Loucy (cell line): ENCODE measurements around the gene AMPH.

Experiments used
- H2AFZ ChIP-seq: fragments of 200-600 bp; sonication (generic); 2 replicates; pipeline ENCODE4 v1.6.0; 2016; ENCODE audit warnings: antibody characterized with exemption, mild to moderate bottlenecking, low read length, moderate library complexity
- H3F3A ChIP-seq: fragments of 200-600 bp; 2 replicates; pipeline ENCODE4 v1.6.0; 2016; ENCODE audit warnings: antibody characterized with exemption, low read depth, mild to moderate bottlenecking
- H3K27me3 ChIP-seq: fragments of 200-600 bp; sonication (generic); 2 replicates; pipeline ENCODE4 v1.6.1; 2014; ENCODE audit warnings: low read length, mild to moderate bottlenecking; ENCODE audit not compliant: insufficient read depth, poor library complexity, severe bottlenecking
- H3K36me3 ChIP-seq: fragments of 200-600 bp; sonication (generic); 2 replicates; pipeline ENCODE4 v1.6.1; 2016; ENCODE audit warnings: low read length; ENCODE audit not compliant: insufficient read depth
- H3K4me1 ChIP-seq: fragments of 200-600 bp; sonication (generic); 2 replicates; pipeline ENCODE4 v1.5.1; 2014; ENCODE audit warnings: low read length, mild to moderate bottlenecking; ENCODE audit not compliant: insufficient read depth, poor library complexity, severe bottlenecking
- H3K4me2 ChIP-seq: fragments of 200-600 bp; sonication (generic); 2 replicates; pipeline ENCODE4 v1.6.0; 2014; ENCODE audit warnings: antibody characterized with exemption, low read length, low read depth, mild to moderate bottlenecking; ENCODE audit not compliant: poor library complexity, severe bottlenecking
- H3K4me3 ChIP-seq: fragments of 200-600 bp; sonication (generic); 2 replicates; pipeline ENCODE4 v1.5.1; 2014; ENCODE audit warnings: low read length, mild to moderate bottlenecking, mixed read lengths; ENCODE audit not compliant: poor library complexity, severe bottlenecking
- H3K79me2 ChIP-seq: fragments of 200-600 bp; sonication (generic); 2 replicates; pipeline ENCODE4 v1.6.1; 2014; ENCODE audit warnings: low read length; ENCODE audit not compliant: insufficient read depth
- H3K9ac ChIP-seq: fragments of 200-600 bp; sonication (generic); 2 replicates; pipeline ENCODE4 v1.6.0; 2014; ENCODE audit warnings: mild to moderate bottlenecking, low read depth, low read length, moderate library complexity; ENCODE audit not compliant: poor library complexity, severe bottlenecking
- H3K9me2 ChIP-seq: fragments of 200-600 bp; sonication (generic); replicated peaks from 2 replicates; pipeline ENCODE4 v1.6.1; 2016; ENCODE audit warnings: low read depth, low read length, mixed read lengths
- H3K9me3 ChIP-seq: fragments of 200-600 bp; sonication (generic); 2 replicates; pipeline ENCODE4 v1.6.1; 2014; ENCODE audit warnings: mild to moderate bottlenecking, antibody characterized with exemption, low read length, low read depth; ENCODE audit not compliant: insufficient read depth
- H4K20me1 ChIP-seq: fragments of 200-600 bp; sonication (generic); 2 replicates; pipeline ENCODE4 v1.6.0; 2014; ENCODE audit warnings: antibody characterized with exemption, low read length, mild to moderate bottlenecking; ENCODE audit not compliant: insufficient read depth, poor library complexity, severe bottlenecking
- EZH2phosphoT487 ChIP-seq: fragments of 200-600 bp; IDR thresholded peaks from 2 replicates; pipeline ENCODE4 v1.6.1; 2018; ENCODE audit warnings: antibody characterized with exemption, mild to moderate bottlenecking, moderate library complexity, borderline replicate concordance
- TF ChIP-seq, protein P1 (sequence below): fragments of 200-600 bp; sonication (generic); conservative IDR thresholded peaks from 2 replicates; pipeline ENCODE4 v1.5.1; 2014; ENCODE audit warnings: mild to moderate bottlenecking, antibody characterized with exemption, low read length

AMPH gene

DNA sequence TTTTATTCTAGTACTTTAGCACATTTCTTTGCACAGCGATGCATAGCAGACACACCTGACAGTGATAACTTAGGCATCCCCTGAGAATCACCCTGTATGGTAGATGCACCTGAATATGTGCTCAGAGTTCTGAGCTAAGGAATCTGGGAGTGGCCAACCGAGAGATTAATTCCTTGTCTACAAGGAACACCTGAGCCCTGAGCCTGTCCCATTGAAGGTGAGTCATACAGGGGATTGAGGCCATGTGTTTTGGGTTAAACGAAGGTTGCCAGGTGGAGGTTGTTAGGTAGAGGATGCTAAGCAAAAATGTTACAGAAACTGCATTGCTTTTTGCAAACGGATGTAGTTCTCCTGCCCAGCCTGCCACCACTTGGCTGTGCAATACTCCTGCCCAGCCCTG is 128.9 kb downstream of the AMPH start:
- TF ChIP-seq, protein P1, sequence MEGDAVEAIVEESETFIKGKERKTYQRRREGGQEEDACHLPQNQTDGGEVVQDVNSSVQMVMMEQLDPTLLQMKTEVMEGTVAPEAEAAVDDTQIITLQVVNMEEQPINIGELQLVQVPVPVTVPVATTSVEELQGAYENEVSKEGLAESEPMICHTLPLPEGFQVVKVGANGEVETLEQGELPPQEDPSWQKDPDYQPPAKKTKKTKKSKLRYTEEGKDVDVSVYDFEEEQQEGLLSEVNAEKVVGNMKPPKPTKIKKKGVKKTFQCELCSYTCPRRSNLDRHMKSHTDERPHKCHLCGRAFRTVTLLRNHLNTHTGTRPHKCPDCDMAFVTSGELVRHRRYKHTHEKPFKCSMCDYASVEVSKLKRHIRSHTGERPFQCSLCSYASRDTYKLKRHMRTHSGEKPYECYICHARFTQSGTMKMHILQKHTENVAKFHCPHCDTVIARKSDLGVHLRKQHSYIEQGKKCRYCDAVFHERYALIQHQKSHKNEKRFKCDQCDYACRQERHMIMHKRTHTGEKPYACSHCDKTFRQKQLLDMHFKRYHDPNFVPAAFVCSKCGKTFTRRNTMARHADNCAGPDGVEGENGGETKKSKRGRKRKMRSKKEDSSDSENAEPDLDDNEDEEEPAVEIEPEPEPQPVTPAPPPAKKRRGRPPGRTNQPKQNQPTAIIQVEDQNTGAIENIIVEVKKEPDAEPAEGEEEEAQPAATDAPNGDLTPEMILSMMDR, result no peak
- no peak for TF ChIP-seq EZH2phosphoT487
- Histone ChIP-seq H3K9me2 (no peaks in the 10 kb centered on the region), H2AFZ (no peak overlapping the region), H3K36me3 (no peaks in the 10 kb centered on the region), H3K79me2 (no peaks in the 10 kb centered on the region), H3K9ac (no peak overlapping the region), H3K4me1 (no peaks in the 10 kb centered on the region), H3F3A (no peaks in the 10 kb centered on the region), H3K27me3 (no peaks in the 10 kb centered on the region), H3K4me2 (no peak overlapping the region), H3K9me3 (no peaks in the 10 kb centered on the region), H3K4me3 (no peak overlapping the region), H4K20me1 (no peaks in the 10 kb centered on the region)

DNA sequence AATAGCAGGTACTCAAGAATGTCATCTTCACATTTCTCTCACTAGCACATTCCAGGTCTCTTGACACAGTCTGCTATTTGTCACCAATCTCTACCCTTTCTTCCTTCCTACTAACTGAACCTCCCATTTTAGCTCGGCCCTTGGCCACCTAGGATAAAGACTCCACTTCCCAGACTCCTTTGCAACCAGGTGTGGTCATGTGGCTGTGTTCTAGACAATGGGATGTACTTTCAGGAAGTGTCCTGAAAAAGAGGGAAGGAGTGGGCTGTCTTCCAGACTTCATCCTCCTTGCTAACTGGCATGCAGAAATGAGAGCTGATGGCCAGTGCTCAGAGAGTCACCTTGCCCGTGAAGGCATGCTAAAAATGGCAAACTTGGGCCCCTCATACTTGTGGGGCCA is 139.2 kb downstream of the AMPH start:
- Histone ChIP-seq H4K20me1 (no peaks in the 10 kb centered on the region), H3K9me2 (no peaks in the 10 kb centered on the region)

DNA sequence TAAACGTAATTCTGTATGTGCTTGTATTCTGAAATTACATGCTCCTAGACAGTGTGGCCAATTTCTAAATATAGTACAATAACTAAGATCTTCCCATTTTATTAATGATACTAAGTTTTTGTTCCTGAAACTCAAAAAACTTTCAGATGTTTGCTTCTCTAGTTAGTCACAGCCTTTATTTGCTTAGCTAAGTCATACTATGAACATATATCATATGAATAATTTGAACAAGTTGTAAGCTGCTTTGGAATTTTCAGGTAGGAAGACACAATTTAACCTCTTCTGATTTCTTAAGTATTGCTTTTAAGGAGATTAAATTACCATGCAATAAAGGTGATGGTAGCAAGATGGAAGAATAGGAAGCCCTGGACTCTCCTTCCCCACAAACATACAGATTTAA is 148.7 kb downstream of the AMPH start:
- no peaks in the 10 kb centered on the region for H3F3A ChIP-seq
- H3K79me2 ChIP-seq, result no peaks in the 10 kb centered on the region
- H3K9me2 ChIP-seq, result no peaks in the 10 kb centered on the region
- TF ChIP-seq, protein P1, result no peak
- TF ChIP-seq EZH2phosphoT487, result no peak
- H3K4me1 ChIP-seq, result no peaks in the 10 kb centered on the region
- H3K4me3 ChIP-seq, result no peak overlapping the region
- no peak overlapping the region for H3K9ac ChIP-seq
- no peak overlapping the region for H2AFZ ChIP-seq
- no peaks in the 10 kb centered on the region for H3K36me3 ChIP-seq
- no peaks in the 10 kb centered on the region for H3K27me3 ChIP-seq
- no peaks in the 10 kb centered on the region for H4K20me1 ChIP-seq
- no peaks in the 10 kb centered on the region for H3K9me3 ChIP-seq
- no peak overlapping the region for H3K4me2 ChIP-seq

More for the DNA sequence above, 139.2 kb downstream of the AMPH start:
- H3F3A ChIP-seq, result no peaks in the 10 kb centered on the region
- no peak overlapping the region for H3K4me2 ChIP-seq
- H3K9me3 ChIP-seq, result no peaks in the 10 kb centered on the region
- no peaks in the 10 kb centered on the region for H3K36me3 ChIP-seq
- TF ChIP-seq, protein P1, result no peak
- no peak for TF ChIP-seq EZH2phosphoT487
- H3K4me1 ChIP-seq, result no peaks in the 10 kb centered on the region
- H3K79me2 ChIP-seq, result no peaks in the 10 kb centered on the region
- no peak overlapping the region for H3K9ac ChIP-seq
- no peak overlapping the region for H3K4me3 ChIP-seq
- H2AFZ ChIP-seq, result no peak overlapping the region
- H3K27me3 ChIP-seq, result no peaks in the 10 kb centered on the region
